Measurements from ENCODE around the gene SCAMP3. TPM values are rescaled to one million over a fixed set of nuclear protein-coding genes. Genes with fewer than 3 reads are reported as not detected.
"Not testable (repeated sequence)": the region's sequence is repeated elsewhere in the genome, so short reads cannot be mapped to it uniquely, and the experiment has no call there.

Gene SCAMP3
- total and polyA plus RNA-seq, 4 donors, result 26.3 to 103 (median 70.1) TPM

DNA sequence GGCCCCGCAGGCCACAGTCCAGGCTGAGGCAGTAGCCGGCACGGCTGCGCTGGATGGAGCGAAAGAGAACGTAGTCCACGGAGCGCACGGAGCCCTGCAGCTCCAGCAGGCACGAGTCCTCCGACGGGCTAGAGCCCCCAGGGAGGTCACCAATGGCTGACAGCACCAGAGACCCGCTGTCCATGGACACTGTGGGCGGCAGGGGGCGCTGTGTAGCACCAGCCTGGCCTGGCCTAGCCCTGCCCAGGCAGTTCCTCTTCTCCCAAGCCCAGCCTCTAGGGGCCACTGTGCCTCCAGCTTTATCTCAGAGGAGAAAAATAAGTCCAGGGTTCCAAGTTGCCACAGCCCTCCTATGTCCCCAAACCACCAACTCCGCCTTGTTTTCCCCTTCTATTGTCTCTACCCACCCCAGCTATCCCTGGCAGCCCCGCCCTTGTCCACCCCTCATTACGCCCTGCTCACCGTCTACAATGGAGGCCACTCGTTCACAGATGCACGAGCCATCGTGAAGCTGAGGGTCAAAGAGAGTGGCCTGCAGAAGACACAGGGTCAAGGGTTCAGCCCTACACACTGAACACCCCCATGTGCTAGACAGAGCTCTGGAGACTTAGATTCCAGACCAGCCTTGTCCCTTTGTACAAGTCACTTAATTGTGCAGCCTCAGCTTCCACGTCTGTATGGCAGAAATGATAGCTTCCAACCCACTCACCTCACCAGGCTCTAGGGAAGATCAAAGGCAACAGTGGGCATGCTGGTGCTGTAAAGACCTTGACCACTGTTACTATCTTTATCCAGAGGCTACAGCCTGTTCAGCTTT lies 11.3 kb downstream of the SCAMP3 start:
- Histone ChIP-seq H3K4me1 (ENCODE audit: control insufficient read depth, insufficient read depth, low read length) (peaks cover 49% of the 10 kb centered on the region), H3K4me3 (ENCODE audit: low read depth, low read length) (peak overlapping the region; percentile 50), H3K36me3 (ENCODE audit: control insufficient read depth, insufficient read depth, low read length) (peaks cover 61% of the 10 kb centered on the region), H3K27ac (ENCODE audit: low read depth, low read length) (no peak overlapping the region), H3K27me3 (ENCODE audit: control insufficient read depth, insufficient read depth, low read length) (no peaks in the 10 kb centered on the region), H3K9me3 (ENCODE audit: control insufficient read depth, insufficient read depth, low read length) (no peaks in the 10 kb centered on the region)
- peak in 3 of 6 donors; percentile 86 to 97 (median 96) for DNase-seq (ENCODE audit: low read depth in 4 of 6, low spot score in 6 of 6)
- 15% methylated on average over 23 of the region's 23 CpGs for whole genome bisulfite sequencing (ENCODE audit: insufficient coverage)

DNA sequence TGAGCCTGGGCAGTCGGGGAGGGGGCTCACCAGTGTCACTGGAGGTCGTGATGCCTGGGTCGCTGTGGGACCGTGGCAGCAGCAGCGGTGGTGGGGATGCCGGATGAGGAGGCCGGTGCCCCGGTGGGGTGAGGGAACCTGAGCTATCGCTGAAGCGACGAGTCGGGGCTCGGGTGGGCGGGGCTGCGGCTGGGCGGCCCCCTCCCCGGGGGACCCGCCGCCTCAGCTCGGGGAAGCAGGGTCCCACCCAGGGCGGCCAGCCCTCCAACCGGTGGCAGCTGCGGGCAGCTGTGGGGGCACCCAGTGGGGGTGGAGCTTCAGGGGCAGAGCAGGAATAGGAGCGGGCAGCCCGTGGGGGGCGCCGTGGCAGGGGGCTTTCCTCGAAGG lies 11.9 kb downstream of the SCAMP3 start:
- Histone ChIP-seq H3K27me3 (ENCODE audit: control insufficient read depth, insufficient read depth, low read length) (no peaks in the 10 kb centered on the region), H3K4me3 (ENCODE audit: low read depth, low read length) (peak overlapping the region; percentile 50), H3K36me3 (ENCODE audit: control insufficient read depth, insufficient read depth, low read length) (peaks cover 58% of the 10 kb centered on the region), H3K9me3 (ENCODE audit: control insufficient read depth, insufficient read depth, low read length) (no peaks in the 10 kb centered on the region), H3K4me1 (ENCODE audit: control insufficient read depth, insufficient read depth, low read length) (peaks cover 45% of the 10 kb centered on the region), H3K27ac (ENCODE audit: low read depth, low read length) (no peak overlapping the region)
- DNase-seq (ENCODE audit: low read depth in 4 of 6, low spot score in 6 of 6), result no peak
- 30% methylated on average over 24 of the region's 28 CpGs for WGBS (ENCODE audit: insufficient coverage)

DNA sequence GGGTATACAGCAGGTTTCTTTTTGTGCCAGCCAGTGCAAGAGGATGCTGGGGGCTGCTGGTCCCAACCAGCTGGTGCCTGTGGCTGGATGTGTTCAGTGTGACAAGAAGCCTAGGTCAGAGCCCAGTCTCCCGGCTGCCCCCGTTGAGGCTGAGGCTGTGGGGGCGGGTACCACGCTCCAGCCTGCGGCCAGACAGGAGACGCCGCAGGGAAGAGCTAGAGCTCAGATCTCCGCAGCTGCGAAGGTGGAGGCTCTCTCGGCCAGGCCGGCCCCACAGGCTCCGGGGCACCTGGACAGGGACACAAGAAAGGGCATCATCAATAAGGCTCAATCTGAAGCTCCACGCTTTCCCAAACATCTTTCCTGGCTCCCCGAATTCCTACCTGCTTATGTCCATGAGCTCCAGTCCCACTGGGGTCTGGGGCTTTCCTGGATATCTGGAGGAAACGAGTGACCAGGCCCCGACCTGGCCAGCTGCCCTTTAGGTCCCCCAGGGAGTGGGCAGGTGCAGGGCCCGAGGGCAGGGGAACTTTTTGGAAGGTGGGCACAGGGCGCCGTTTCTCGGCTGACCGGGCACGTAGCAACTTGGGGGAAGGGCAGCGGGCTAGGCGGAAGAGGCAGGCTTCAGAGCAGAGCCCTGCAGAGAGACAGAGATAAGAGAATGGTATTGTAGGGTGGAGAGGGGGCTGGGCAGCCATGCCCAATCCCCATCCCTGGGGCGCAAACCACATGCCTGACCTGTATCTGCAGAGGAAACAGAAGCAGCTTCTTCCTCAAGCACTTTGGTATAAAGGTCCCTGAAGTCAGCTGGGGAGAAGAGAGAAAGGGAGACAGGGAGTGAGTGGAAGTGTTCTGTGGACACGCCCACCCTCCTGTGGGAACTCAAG lies 14.2 kb downstream of the SCAMP3 start:
- Histone ChIP-seq H3K36me3 (ENCODE audit: control insufficient read depth, insufficient read depth, low read length) (peaks cover 52% of the 10 kb centered on the region), H3K4me1 (ENCODE audit: control insufficient read depth, insufficient read depth, low read length) (peaks cover 38% of the 10 kb centered on the region), H3K27me3 (ENCODE audit: control insufficient read depth, insufficient read depth, low read length) (no peaks in the 10 kb centered on the region), H3K27ac (ENCODE audit: low read depth, low read length) (no peak overlapping the region), H3K4me3 (ENCODE audit: low read depth, low read length) (no peak overlapping the region), H3K9me3 (ENCODE audit: control insufficient read depth, insufficient read depth, low read length) (no peaks in the 10 kb centered on the region)
- no peak for DNase-seq (ENCODE audit: low read depth in 4 of 6, low spot score in 6 of 6)
- 91% methylated on average over 24 of the region's 26 CpGs for WGBS (ENCODE audit: insufficient coverage)

DNA sequence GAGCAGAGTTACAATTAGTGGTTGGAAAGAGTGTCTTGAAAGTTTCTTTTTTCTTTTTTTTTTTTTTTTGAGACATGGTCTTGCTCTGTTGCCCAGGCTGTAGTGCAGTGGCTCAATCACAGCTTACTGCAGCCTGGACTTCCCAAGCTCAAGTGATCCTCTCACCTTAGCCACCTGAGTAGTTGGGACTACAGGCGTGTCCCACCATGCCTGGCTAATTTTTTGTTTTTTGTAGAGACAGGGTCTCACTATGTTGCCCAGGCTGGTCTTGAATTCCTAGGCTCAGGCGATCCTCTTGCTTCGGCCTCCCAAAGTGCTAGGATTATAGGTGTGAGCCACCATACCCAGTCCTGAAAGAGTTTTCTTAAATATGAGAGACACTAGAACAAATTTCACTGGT lies 15.4 kb downstream of the SCAMP3 start:
- Histone ChIP-seq H3K36me3 (ENCODE audit: control insufficient read depth, insufficient read depth, low read length) (peaks cover 48% of the 10 kb centered on the region), H3K4me1 (ENCODE audit: control insufficient read depth, insufficient read depth, low read length) (peaks cover 37% of the 10 kb centered on the region)
- H3K4me3 ChIP-seq (ENCODE audit: low read depth, low read length); H3K27ac ChIP-seq (ENCODE audit: low read depth, low read length); H3K27me3 ChIP-seq (ENCODE audit: control insufficient read depth, insufficient read depth, low read length); DNase-seq (ENCODE audit: low read depth in 4 of 6, low spot score in 6 of 6); H3K9me3 ChIP-seq (ENCODE audit: control insufficient read depth, insufficient read depth, low read length): not testable (repeated sequence)
- no CpG with 5 or more reads among the region's 3 CpGs for WGBS (ENCODE audit: insufficient coverage)

DNA sequence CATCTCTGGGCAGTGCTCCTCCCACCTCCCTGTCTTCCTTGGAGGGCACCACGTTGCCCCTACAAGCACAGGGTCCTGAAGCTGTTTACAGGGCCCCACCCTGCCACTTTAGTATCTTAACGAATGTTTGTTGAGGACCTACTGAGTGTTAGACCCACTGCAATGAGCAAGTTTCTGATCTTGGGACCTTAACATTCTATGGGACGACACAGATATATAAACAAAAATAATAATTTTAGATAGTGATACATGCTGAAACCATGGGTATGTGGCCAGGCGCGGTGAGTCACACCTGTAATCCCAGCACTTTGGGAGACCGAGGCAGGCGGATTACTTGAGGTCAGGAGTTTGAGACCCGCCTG lies 17.0 kb downstream of the SCAMP3 start:
- H3K27ac ChIP-seq (ENCODE audit: low read depth, low read length), result peak overlapping the region; percentile 93

DNA sequence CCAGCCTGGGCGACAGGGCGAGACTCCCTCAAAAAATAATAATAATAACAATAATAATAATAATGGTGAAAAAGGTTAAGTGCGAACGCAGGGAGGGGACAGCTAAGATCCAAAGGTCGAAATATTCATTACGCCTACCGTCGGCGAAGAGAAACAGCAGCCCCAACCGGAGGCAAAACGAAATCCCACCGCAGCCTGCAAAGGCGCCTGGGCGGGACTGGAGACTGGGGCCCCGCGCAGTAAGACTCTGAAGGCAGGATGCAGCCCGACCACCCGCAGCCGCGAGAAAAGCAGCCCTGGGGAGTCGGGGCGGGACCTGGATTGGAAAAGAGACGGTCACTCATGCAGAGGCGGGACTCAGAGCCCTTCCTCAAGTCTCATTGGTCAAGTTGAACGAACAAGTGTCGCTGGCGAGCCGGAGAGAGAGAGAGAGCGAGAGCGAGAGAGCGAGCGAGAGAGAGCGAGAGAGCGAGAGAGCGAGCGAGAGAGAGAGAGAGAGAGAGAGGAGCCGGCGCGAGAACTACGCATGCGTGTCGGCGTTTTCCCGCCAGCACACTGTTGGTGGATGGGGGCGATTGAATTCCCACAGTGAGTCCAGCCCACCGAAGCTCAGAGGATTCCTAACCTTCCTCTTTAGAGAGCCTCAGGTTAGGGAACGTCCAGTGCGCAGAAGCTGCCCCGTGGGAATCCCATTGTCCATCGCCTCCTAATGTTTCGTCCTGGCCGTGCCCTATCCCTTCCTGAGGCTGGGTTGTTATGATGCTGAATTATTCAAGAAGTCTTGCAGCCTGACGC lies 17.6 kb downstream of the SCAMP3 start:
- H3K4me3 ChIP-seq (ENCODE audit: low read depth, low read length), result peak overlapping the region; percentile 82
- peaks cover 31% of the 10 kb centered on the region for H3K4me1 ChIP-seq (ENCODE audit: control insufficient read depth, insufficient read depth, low read length)
- peak overlapping the region; percentile 93 for H3K27ac ChIP-seq (ENCODE audit: low read depth, low read length)
- WGBS (ENCODE audit: insufficient coverage), result under 1% methylated on average over 51 of the region's 53 CpGs
- no peaks in the 10 kb centered on the region for H3K9me3 ChIP-seq (ENCODE audit: control insufficient read depth, insufficient read depth, low read length)
- peak; percentile 96 to 100 (median 99) for DNase-seq (ENCODE audit: low read depth in 4 of 6, low spot score in 6 of 6)
- H3K27me3 ChIP-seq (ENCODE audit: control insufficient read depth, insufficient read depth, low read length), result no peaks in the 10 kb centered on the region
- H3K36me3 ChIP-seq (ENCODE audit: control insufficient read depth, insufficient read depth, low read length), result peaks cover 28% of the 10 kb centered on the region

More for the DNA sequence above, 17.0 kb downstream of the SCAMP3 start:
- no peaks in the 10 kb centered on the region for H3K9me3 ChIP-seq (ENCODE audit: control insufficient read depth, insufficient read depth, low read length)
- peaks cover 29% of the 10 kb centered on the region for H3K4me1 ChIP-seq (ENCODE audit: control insufficient read depth, insufficient read depth, low read length)
- H3K4me3 ChIP-seq (ENCODE audit: low read depth, low read length), result peak overlapping the region; percentile 82
- WGBS (ENCODE audit: insufficient coverage), result 0% methylated on average over 1 of the region's 8 CpGs
- no peaks in the 10 kb centered on the region for H3K27me3 ChIP-seq (ENCODE audit: control insufficient read depth, insufficient read depth, low read length)
- DNase-seq (ENCODE audit: low read depth in 4 of 6, low spot score in 6 of 6), result no peak
- peaks cover 33% of the 10 kb centered on the region for H3K36me3 ChIP-seq (ENCODE audit: control insufficient read depth, insufficient read depth, low read length)

DNA sequence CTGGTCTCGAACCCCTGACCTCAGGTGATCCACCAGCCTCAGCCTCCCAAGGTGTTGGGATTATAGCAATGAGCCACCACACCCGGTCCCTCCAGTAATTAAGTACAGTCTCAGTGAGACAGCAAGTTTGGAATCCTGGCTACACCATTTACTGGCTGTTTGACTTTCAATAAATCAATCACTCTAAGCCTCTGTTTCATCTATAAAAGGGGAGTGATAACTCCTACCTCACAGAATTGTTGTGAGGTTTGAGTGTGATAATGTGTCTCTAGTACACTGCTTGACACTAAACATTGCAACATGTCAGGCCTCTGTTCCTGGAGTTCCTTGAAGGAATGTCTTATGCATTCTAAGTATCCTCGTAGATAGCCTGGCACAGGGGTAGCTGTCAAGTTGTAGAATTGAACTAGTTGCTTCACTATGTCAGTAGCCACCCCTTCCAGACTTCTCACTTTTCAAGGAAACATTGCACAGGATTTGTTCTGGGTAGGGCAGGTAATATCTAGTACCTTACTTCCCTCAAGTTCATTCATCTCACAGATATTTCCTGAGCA lies 19.3 kb downstream of the SCAMP3 start:
- H3K4me3 ChIP-seq (ENCODE audit: low read depth, low read length), result no peak overlapping the region
- H3K27ac ChIP-seq (ENCODE audit: low read depth, low read length), result no peak overlapping the region
- no peaks in the 10 kb centered on the region for H3K27me3 ChIP-seq (ENCODE audit: control insufficient read depth, insufficient read depth, low read length)
- peaks cover 31% of the 10 kb centered on the region for H3K4me1 ChIP-seq (ENCODE audit: control insufficient read depth, insufficient read depth, low read length)
- H3K36me3 ChIP-seq (ENCODE audit: control insufficient read depth, insufficient read depth, low read length), result peaks cover 18% of the 10 kb centered on the region
- no peaks in the 10 kb centered on the region for H3K9me3 ChIP-seq (ENCODE audit: control insufficient read depth, insufficient read depth, low read length)
- DNase-seq (ENCODE audit: low read depth in 4 of 6, low spot score in 6 of 6), result no peak
- 61% methylated on average over 3 of the region's 3 CpGs for WGBS (ENCODE audit: insufficient coverage)

DNA sequence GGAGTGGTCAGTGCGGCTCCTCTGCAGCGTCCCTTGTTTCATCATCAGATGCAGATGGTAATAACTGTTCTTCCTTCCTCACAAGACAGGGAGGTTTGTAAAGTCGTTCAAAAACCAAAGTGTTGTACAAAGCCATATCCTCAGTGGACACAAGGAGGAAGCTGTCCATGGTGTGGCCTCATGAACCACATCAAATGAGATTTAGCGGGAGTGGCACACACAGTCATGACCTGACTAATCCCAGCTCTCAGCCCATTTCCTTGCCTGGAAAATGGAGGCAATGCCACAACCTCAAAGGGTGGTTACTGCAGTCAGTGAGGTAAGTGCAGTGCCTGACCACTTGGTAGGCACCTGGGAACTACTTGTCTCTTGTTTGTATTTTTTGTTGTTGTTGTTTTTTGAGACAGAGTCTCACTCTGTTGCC lies 20.3 kb downstream of the SCAMP3 start:
- Histone ChIP-seq H3K36me3 (ENCODE audit: control insufficient read depth, insufficient read depth, low read length) (peaks cover 16% of the 10 kb centered on the region), H3K27me3 (ENCODE audit: control insufficient read depth, insufficient read depth, low read length) (no peaks in the 10 kb centered on the region), H3K4me3 (ENCODE audit: low read depth, low read length) (no peak overlapping the region), H3K27ac (ENCODE audit: low read depth, low read length) (peak overlapping the region; percentile 15), H3K4me1 (ENCODE audit: control insufficient read depth, insufficient read depth, low read length) (peaks cover 31% of the 10 kb centered on the region), H3K9me3 (ENCODE audit: control insufficient read depth, insufficient read depth, low read length) (no peaks in the 10 kb centered on the region)
- DNase-seq (ENCODE audit: low read depth in 4 of 6, low spot score in 6 of 6), result no peak
- WGBS (ENCODE audit: insufficient coverage), result 66% methylated on average over 3 of the region's 4 CpGs

Data from spinal cord (tissue), 10 donors.